Measurements from ENCODE around the gene MRPS10.

DNA sequence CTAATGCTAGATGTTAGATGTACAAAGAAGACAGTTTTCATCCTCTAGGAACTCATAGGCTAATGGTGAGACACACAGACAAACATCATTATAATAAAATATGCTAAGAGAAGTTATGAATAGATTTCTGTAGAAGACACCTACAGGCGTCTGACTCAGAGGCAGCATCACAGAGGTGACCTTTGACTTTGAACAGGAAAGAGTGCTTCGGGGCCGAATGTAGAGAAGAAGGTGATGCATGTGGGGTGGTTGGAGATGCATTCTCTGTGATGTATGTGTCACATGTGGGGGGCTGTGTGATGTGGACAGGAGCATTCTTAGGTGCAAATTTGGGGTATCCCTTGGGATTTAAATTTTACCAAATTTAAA is 37.7 kb downstream of the MRPS10 start:
- TF ChIP-seq, protein P1, sequence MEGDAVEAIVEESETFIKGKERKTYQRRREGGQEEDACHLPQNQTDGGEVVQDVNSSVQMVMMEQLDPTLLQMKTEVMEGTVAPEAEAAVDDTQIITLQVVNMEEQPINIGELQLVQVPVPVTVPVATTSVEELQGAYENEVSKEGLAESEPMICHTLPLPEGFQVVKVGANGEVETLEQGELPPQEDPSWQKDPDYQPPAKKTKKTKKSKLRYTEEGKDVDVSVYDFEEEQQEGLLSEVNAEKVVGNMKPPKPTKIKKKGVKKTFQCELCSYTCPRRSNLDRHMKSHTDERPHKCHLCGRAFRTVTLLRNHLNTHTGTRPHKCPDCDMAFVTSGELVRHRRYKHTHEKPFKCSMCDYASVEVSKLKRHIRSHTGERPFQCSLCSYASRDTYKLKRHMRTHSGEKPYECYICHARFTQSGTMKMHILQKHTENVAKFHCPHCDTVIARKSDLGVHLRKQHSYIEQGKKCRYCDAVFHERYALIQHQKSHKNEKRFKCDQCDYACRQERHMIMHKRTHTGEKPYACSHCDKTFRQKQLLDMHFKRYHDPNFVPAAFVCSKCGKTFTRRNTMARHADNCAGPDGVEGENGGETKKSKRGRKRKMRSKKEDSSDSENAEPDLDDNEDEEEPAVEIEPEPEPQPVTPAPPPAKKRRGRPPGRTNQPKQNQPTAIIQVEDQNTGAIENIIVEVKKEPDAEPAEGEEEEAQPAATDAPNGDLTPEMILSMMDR (IDR thresholded peaks at IDR 0.05; ENCODE audit: extremely low read depth in 1 of 2, insufficient read depth in 1 of 2, low read depth in 1 of 2, low read length in 2 of 2): no peak
- TF ChIP-seq POLR2A (IDR thresholded peaks at IDR 0.05; ENCODE audit: low read depth, low read length) (no peak), POLR2AphosphoS5 (IDR thresholded peaks at IDR 0.05; ENCODE audit: insufficient read depth, low read depth, low read length) (no peak), MYC (IDR thresholded peaks at IDR 0.05; ENCODE audit: low read depth, low read length) (no peak), EZH2 (IDR thresholded peaks at IDR 0.05; ENCODE audit: borderline replicate concordance, low read depth, low read length, severe bottlenecking) (no peak), JUN (IDR thresholded peaks at IDR 0.05; ENCODE audit: borderline replicate concordance, insufficient read depth, insufficient read length, low read depth) (no peak), GATA2 (IDR thresholded peaks at IDR 0.05; ENCODE audit: insufficient read depth, insufficient read length, low read depth, low read length) (no peak)
- TF ChIP-seq, protein P2, sequence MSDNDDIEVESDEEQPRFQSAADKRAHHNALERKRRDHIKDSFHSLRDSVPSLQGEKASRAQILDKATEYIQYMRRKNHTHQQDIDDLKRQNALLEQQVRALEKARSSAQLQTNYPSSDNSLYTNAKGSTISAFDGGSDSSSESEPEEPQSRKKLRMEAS (IDR thresholded peaks at IDR 0.05; ENCODE audit: insufficient read depth, insufficient read length): no peak
